Middle frontal gyrus (tissue), 1 donor: ENCODE results near the gene SFMBT1.

Experiments
- DNase-seq: peaks from one replicate; pipeline ENCODE4 v3.0.0-alpha.2; 2015; ENCODE audit warnings: low spot score; ENCODE audit errors: extremely low spot score

The SFMBT1 gene

DNA sequence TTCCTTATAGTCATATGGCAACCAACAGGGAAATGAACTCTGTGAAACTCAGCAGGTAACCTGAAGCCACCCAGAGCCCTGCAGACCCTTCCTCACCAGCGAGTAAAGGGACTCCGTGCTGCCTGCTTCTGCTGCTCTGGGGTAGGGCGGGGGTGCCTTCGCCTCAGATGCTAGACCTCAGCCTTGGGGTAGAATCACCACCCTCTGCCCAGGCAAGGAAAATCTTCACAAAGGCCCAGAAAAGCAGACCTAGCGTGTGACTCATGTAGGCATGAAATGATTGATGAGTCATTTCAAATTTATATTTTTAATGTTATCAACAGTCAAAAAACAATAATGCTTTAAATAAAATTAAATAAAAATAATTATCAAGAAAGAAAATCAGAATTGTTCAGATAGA is 155.1 kb downstream of the SFMBT1 start:
- DNase-seq, result no peak

DNA sequence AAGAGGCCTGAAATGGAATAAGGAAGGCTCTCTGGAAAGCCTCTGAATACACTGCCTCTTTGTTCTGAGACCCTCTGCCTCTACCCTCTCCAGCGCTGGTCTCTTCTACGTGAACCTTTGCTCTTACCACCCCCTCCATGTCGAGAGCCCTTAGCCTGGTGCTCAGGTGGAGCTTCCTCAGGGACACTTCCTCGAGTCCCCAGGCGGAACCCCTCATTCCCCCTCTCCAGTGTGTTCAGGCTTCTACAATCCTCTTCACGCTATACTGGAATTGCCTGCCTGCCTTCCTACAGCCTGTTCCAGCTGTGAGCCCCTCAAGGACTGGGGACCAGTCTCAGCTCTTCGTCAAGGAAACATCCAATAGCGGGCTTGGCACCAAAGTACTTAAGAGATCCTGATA is 156.0 kb downstream of the SFMBT1 start:
- no peak for DNase-seq

DNA sequence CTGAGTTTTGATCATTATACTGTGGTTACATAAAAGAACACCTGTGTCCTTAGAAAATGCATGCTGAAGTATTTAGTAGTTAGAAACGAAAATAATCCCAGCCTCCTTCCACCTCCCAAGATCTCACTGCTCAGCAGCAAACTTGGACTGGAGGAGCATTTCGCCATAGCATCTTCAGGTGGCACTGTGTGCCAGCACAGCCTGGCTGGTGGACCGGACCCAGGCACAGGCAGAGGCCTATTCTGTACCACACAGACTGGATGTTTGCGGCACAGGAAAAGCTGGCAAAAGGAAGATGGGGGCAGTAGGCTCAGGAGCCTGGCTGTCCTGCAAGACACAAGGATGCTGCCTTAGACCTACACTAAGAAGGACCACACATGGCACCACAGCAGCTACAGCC is 158.7 kb downstream of the SFMBT1 start:
- DNase-seq, result no peak

DNA sequence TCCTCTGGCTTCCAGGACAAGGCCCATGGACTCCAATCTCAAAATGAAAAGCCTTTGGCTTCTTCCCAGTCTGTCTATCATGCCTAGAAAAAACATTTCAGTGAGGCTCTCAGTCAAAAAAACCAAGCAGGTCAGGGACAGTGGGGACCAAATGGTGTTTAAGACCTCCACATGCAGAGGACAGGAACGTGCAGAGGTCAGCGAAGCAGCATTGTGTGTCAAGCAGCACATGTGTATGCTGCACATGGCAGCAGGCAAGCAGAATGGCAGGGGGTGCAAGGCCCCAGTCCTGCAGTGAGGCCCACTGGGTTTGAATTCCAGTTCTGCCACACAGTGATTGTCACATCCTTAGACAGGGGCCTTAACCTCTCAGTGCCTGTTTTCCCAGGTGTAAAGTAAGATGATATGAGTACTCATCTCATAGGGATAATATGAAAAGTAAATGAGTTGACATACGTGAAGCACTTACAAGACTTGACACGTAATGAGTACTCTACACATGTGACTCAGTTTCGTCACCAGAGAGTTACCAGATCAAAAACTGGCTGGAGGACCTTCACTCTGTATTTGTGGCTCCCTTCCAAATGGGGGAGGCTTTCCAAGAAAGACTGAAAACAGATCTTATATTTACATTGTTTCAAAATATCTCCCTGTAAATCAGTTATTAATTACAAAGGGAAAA is 159.7 kb downstream of the SFMBT1 start:
- DNase-seq, result no peak

DNA sequence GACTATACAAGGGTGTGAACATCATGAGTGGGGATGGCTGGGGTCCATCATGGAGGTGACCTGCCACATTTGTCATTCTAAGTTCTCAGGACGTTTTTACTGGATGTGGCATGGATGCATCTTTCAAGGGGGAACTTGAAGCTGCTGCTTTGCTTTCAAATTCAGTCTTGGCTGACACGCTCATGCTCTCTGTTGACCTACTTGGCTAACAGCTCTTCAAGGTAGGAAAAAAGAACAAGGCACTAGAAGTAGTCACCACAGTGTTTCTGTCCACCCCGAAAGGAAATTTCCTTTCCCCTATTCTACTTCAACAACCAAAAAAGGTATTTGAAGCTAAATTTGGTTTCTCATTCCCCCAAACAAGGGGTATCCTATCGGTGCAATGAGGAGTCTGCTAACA is 163.5 kb downstream of the SFMBT1 start:
- DNase-seq, result no peak

DNA sequence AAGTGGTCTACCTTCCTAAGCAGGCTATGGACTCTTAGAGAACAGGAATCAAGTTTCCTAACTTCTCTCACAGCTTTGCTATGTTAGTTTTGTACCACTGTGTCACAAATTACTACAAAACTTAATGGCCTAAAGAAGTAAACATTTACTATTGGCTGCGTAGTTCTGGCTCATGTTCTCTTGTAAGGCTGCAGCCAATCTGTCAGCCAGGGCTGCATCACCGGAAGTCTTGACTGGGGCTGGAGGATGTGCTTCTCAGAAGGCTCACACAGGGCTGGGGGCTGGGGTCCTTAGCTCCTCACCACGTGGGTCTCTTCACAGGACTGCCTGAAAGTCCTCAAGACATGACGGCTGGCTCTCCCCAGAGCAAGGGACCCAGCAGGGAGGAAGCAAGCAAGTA is 164.0 kb downstream of the SFMBT1 start:
- no peak for DNase-seq

DNA sequence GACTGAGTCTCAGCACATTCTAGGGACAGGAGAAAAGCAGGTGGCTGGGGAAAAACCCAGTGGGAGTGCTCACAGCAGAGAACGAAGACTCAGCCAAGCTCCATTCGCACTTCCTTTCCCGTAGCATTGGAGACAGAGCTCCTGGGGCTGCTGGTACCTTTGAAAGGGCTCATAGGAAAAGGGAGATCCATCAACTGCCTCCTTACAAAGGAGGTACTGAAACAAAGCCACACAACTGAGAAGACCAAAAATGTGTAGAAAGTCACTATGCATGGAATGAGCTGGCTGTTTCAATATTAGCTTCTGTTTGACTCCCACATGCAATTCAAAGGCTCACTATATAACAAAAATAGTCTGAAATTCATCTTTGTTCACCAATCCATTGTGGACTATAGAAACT is 165.4 kb downstream of the SFMBT1 start:
- no peak for DNase-seq

DNA sequence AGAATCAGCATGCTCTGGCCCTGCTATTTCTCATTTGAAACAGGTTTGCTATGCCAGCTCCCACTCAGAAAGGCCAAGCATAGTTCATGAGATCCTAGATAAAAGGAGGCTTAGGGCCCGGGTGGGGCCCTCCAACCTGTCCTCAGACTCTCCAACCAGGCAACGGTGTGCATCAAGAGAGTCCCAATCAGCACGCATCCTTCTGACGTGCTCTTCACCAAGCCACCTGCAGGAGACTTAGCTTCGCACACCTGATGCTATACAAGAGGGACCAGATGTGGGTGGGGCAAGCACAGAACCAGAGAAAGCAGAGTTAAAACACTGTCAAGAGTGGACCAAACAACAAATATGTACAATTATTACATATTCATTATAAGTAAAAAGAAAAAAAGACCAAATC is 165.8 kb downstream of the SFMBT1 start:
- DNase-seq, result no peak

DNA sequence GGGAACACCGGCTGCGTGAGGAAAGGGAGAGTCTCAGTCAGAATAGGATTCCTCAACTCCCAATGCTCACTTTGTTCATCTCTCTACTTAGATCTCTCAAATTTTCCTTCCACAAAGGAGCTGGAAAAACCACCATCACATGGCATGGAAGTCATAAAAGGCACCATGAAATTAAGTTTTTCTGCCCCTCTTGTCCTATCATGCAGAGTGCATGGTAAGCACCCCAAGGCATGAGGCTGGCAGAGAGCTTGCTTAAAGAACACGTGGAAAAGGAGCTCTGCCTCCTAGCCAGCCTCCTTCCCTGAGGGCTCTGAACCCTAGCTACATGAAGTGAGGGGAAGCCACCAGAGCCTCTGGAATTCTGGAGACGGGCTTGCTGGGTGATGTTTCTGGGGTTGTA is 166.3 kb downstream of the SFMBT1 start:
- no peak for DNase-seq

DNA sequence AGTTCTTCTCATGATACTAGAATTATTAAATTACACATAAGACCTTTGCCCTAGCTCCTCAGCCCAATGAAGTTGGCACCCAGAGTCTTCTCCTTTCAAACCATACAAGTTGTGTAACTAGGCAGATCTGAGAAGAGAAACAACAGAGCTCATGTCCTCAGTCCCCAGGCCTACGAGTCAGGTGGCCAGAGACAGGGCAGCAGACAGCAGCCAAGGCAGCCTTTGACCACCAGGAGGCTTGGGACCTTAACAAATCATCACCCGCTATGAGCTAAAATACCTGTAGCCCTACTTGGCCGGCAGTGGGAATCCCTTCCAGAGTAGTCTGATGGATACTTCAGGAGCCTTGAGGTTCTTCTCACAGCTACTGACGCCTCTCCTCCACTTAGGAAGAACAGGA is 166.8 kb downstream of the SFMBT1 start:
- no peak for DNase-seq

DNA sequence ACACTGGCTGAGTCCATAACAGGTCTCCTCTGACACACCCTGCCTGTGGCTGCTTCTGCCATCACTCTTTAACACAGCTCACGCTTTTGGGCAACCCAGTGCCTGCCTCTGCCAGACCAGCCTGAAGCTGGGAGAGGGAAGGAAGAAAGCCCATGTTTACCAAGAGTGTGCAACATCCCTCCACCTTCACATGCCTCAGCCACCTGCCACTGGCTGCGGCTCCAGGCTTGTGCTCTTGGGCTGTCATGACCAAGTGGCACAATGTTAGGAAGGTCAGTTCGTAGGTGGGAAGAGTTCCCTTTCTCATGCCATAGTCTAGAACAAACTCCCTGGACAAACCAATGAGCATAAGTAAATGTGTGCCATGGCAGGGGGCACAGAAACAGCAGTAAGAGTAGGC is 168.8 kb downstream of the SFMBT1 start:
- no peak for DNase-seq

DNA sequence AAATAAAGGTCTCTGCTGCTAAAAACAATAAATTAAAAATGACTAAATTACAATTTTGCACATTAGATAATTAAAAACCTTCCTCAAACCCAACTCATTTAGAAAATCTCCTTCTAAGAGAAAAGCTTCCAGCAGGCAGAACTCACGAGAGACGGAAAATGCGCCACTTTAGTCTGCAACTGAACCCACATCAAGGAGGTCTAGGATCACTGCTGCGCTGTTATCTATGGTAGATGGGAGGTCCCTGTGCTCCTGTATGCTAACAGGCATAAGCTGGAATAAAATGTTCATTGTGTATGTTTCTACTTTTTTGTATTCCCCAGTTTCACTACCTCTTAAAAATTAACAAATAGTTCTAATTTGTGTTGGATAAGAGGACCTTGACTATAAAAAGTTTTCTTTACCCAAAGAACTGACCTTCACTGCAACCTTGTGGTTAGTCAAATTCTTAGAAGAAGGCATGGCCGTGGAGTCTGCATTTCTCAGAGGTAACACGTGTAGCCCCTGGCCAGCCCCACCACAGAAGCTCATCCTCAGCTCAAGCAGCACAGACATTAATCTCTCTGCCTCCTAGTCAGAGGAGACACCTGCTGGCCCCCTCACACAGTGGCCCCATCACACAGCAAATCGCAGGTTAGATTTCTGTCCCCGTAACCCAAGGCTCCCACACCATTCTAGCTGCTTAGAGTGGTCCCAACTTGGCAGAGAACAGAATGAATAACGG is 170.8 kb downstream of the SFMBT1 start:
- no peak for DNase-seq

DNA sequence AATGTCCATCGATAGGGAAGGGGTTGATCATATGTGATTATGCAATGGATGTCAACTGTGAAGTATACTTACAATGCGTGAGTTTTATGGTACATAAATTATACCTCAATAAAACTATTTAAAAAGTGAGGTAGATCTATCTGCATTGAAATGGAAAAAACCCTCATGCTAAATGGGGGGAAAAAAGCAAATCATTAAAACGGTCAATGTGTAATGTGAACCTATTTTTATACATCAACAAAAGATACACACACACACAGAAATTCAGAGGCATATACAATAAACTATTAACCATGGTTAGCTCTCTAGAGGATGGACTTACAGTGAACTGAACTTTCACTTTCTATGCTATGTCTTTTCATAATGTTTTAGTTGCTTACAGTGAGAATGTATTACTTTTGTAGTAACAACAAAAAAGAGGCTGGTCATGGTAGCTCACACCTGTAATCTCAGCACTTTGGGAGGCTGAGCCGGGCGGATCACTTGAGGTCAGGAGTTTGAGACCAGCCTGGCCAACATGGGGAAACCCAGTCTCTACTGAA is 171.6 kb downstream of the SFMBT1 start:
- no peak for DNase-seq

DNA sequence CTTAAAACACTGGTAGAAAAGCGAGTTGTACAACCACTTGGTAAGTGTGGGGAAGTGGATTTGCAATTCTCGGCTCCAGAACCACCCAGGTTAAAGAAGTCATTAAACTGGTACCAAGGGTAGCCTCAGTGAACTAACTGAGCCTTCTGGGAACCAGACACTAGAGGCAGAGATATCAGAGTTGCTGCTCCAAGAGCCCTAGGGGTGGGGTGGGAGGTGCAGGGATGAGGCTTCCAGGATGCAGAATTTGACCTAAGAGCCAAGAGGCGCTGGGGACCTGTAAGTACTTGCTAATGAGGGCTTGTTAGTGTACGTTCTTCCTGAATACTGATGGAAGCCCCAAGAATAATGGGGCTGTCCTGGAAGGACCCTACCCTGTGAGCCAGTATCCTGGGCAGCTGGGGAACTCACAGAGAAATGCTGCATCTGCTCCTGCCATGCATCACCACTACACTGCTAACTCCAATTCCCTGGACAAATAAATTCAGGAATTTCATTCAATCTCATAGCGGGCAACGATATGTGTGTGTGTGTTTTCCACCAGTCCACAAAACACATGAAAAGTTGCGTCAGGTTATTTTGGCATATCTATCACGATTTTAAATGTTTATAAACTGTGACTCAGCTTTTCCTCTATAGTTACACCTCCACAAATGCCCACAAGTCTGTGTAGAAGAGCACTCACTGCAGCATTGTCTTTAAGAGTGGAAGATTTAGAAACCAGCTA is 172.3 kb downstream of the SFMBT1 start:
- no peak for DNase-seq

DNA sequence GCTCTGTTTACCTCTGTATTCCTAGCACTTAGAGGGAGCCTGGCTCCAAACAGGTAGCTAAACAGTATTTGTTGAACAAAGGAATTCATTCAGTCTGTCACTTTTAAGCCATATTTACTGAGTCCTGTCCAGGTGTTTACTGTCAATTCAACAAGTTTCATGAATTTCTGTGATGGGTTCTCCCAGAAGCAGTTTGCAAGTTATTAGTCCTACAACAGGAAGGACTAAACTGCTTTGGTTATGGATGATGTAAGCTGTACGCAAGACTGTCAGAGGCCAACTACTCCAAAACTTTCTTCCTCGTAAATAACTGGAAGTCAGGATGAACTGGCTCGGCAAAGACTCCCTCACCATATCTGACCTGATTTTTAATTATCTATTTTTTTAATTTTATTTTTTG is 173.6 kb downstream of the SFMBT1 start:
- no peak for DNase-seq

DNA sequence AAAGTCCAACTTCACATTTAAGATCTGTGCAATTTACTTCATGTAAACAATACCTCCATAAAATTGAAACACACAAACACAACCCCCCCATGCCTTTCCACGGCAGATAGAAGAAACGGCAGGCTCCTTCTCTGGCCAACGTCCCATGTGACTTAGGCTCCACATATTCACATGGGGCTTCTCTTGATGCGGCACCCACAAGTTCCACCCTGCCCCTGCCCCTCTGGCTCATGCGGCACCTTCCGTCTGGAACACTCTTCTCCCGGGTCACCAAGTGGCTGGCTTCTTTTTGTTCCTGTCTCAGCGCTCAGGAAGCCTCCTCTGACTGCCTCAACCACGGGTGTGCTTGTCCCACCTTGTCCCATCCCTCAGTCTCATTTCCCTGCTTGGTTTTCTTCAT is 174.1 kb downstream of the SFMBT1 start:
- no peak for DNase-seq

DNA sequence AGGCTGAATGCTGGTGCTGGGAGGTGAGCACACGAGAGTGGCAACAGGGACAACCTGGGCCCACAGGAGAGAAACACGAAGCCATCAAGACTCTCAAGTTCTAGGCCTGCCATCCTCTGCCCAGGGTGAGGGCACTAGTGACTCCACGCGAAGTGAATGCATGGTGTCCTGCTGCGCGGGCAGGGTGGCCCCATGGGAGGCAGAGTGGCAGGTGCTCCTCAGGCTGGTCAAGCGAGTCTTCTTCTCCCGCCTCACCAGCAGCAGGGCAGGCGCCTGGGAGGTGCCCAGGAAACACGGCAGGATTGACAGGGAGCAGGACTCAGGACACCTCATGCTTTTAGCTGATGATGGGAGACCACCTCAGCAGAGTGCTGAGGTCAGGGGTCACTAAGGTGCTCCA is 175.4 kb downstream of the SFMBT1 start:
- no peak for DNase-seq

DNA sequence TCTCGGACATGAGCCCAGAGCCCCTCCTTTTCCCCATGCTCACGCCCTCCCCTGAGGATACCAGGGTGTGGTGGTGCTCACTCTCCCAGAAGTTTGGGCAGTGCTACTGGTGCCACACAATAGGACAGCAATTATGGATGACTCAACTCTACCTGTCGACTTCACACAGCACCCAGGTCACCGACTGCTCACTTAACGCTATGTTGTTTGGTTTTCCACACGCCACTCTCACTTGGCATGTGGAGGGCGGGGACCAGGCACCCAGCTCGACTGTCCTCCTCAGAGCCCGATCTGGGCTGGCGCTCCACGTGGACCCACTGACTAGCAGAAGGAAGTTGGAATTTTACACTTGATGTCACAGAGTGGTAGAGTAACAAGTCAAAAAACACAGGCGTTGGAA is 179.4 kb downstream of the SFMBT1 start:
- no peak for DNase-seq

DNA sequence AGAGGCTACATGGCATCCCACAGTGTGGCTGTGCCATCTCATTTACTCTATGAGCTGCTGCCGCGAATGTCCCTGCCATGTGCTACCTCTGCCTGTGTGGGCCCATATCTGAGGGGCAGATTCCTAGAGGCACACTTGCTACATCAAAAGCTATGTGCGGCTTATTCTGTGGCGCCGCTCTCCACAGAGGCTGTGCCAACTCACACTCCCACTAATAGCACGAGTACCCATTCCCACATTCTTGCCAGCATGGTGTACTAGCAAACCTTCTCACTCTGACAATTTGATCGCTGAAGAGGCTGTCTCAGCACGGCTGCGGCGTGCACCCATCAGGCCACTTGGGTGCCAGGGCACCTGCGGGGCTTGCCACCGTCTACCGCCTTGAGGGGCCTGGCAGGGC is 179.9 kb downstream of the SFMBT1 start:
- peak; percentile 13 for DNase-seq

DNA sequence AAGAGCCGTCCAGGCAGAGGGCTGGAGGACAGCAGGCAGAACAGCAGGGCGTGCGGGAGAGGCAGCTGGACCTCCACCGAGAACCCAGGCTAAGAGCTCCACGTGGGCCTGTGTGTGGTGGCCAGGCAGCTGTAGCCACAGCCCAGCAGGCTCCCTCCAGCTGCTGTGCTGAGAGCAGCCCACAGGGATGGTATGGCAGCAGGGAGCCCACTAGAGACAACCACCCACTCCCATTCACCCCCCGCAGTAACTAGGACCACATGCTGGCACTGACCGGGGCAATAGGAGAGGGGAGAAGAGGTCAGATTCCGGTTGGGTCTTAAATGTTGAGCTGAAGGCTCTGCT is 185.5 kb downstream of the SFMBT1 start:
- no peak for DNase-seq

DNA sequence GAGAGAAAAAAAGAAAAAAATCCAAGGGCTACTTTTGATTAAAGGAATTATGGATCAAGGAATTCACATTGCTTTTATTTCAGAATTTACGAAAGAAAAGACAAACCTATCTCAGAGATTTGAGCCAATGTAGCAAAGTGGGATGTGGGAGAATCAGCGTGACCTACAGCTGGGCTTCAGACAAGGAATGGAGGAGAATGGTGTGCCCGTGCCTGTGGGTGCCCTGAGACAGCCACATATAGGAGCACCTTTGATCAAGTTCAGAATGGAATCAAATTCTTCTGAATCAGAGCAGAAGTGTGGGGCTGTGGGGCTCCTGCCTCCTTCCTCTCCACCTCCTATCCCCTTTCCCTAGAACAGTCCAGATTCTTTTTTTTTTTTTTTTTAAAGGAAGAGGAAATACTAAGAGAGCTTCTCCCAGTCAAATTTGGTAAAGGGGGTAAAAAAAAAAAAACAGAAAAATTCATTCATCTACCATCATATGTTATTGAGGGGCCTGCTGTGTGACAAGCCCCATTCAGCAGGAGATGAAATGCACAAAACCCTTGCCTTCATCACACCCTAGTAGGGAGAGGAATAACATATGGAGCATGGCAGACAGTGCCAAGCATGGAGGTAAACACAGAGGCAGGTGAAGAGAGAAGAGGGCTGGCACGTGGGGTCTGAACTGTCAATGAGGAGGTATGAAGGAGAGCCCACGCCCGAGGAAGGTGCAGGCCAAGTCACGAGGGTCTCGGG is 186.0 kb downstream of the SFMBT1 start:
- DNase-seq, result no peak

DNA sequence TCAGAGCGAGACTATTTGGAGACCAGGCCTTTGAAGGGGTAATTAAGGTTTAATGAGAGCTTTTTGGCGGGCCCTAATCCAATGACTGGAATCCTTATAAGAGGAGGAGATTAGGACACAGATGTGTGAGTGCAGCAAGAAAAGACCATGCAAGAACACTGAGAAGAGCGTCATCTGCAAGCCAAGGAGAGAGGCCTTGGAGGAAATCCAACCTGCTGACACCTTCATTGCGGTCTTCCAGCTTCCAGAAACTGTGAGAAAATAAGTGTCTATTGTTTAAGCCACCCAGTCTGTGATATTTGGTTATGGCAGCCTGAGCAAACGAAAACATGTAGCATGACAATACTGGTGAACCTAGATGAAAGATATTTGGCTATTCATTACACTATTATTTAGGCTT is 188.0 kb downstream of the SFMBT1 start:
- no peak for DNase-seq
